WTC11 (cell line): Measurements from ENCODE around the gene EFEMP2. TPM values are rescaled to one million over a fixed set of nuclear protein-coding genes. Genes with fewer than 3 reads are reported as not detected.

Source experiments
- ATAC-seq: fragments of 200-7000 bp; cut with Tn5 transposase; 2 replicates; pipeline ENCODE4 v1.10.0; 2021; ENCODE audit warnings: mild to moderate bottlenecking, moderate library complexity
- CTCF ChIA-PET: fragments of 300-600 bp; sonication (Branson Sonifier 250); formaldehyde crosslinking; loops from one replicate; lab custom pipeline; 2021; ENCODE audit warnings: antibody characterized with exemption; lab: Charles Lee
- POLR2A ChIA-PET: fragments of 350-600 bp; sonication (Branson Sonifier 250); formaldehyde crosslinking; loops from one replicate; lab custom pipeline; 2021; ENCODE audit warnings: antibody characterized with exemption; lab: Charles Lee
- DNase-seq: peaks from one replicate; pipeline ENCODE4 v3.0.0; 2021; ENCODE audit warnings: low spot score
- H3K27ac Mint-ChIP-seq: 2 replicates; pipeline ENCODE4 v1.8.0; 2021; ENCODE audit warnings: mixed read lengths
- H3K27me3 Mint-ChIP-seq: 2 replicates; pipeline ENCODE4 v1.8.0; 2021; ENCODE audit warnings: low read depth, mild to moderate bottlenecking, moderate library complexity, mixed read lengths
- H3K36me3 Mint-ChIP-seq: 2 replicates; pipeline ENCODE4 v1.8.0; 2021; ENCODE audit warnings: mixed read lengths
- H3K4me1 Mint-ChIP-seq: 2 replicates; pipeline ENCODE4 v1.8.0; 2022; ENCODE audit warnings: mixed read lengths
- H3K4me3 Mint-ChIP-seq: 2 replicates; pipeline ENCODE4 v1.8.0; 2021; ENCODE audit warnings: mild to moderate bottlenecking, moderate library complexity, mixed read lengths
- H3K9me3 Mint-ChIP-seq: 2 replicates; pipeline ENCODE4 v1.8.0; 2021; ENCODE audit warnings: mixed read lengths
- ATF1 ChIP-seq: sonication (generic); formaldehyde crosslinking; IDR thresholded peaks from 2 replicates; pipeline ENCODE4 v1.8.1; 2023; ENCODE audit warnings: mild to moderate bottlenecking, moderate library complexity, missing genetic modification reagents
- CBFB ChIP-seq: sonication (generic); formaldehyde crosslinking; IDR thresholded peaks from 2 replicates; pipeline ENCODE4 v1.8.1; 2022; ENCODE audit warnings: mild to moderate bottlenecking, low read depth, missing genetic modification reagents
- CREB1 ChIP-seq: sonication (generic); formaldehyde crosslinking; IDR thresholded peaks from 2 replicates; pipeline ENCODE4 v1.8.0; 2023; ENCODE audit warnings: mild to moderate bottlenecking, missing genetic modification reagents
- ELF4 ChIP-seq: sonication (generic); formaldehyde crosslinking; IDR thresholded peaks from 2 replicates; pipeline ENCODE4 v1.8.1; 2022; ENCODE audit warnings: low read depth, mild to moderate bottlenecking, moderate library complexity, missing genetic modification reagents
- GTF2I ChIP-seq: fragments of 250-450 bp; sonication (Bioruptor Pico); conservative IDR thresholded peaks from 2 replicates; pipeline ENCODE4 v1.4.0; 2021; ENCODE audit warnings: mild to moderate bottlenecking
- HMGA2 ChIP-seq: fragments of 250-450 bp; sonication (Bioruptor Pico); IDR thresholded peaks from 2 replicates; pipeline ENCODE4 v1.4.0; 2021; ENCODE audit warnings: mild to moderate bottlenecking, moderate library complexity
- KAT7 ChIP-seq: sonication (generic); formaldehyde crosslinking; IDR thresholded peaks from 2 replicates; pipeline ENCODE4 v1.8.1; 2023; ENCODE audit warnings: missing genetic modification reagents, mild to moderate bottlenecking, borderline replicate concordance
- MXD4 ChIP-seq: fragments of 250-450 bp; sonication (Bioruptor Pico); IDR thresholded peaks from 2 replicates; pipeline ENCODE4 v1.8.0; 2021; ENCODE audit warnings: mild to moderate bottlenecking, moderate library complexity, borderline replicate concordance
- NR2C2 ChIP-seq: sonication (generic); formaldehyde crosslinking; IDR thresholded peaks from 2 replicates; pipeline ENCODE4 v1.8.0; 2022; ENCODE audit warnings: mild to moderate bottlenecking, missing genetic modification reagents
- NR3C1 ChIP-seq: sonication (generic); formaldehyde crosslinking; conservative IDR thresholded peaks from 2 replicates; pipeline ENCODE4 v1.8.1; 2023; ENCODE audit warnings: low read depth, mild to moderate bottlenecking, missing genetic modification reagents
- OVOL2 ChIP-seq: fragments of 250-450 bp; sonication (Bioruptor Pico); IDR thresholded peaks from 2 replicates; pipeline ENCODE4 v1.9.0; 2021; ENCODE audit warnings: mild to moderate bottlenecking, borderline replicate concordance
- SMAD3 ChIP-seq: sonication (generic); formaldehyde crosslinking; IDR thresholded peaks from 2 replicates; pipeline ENCODE4 v1.8.0; 2022; ENCODE audit warnings: missing genetic modification reagents, mild to moderate bottlenecking, borderline replicate concordance
- SMAD4 ChIP-seq: sonication (generic); formaldehyde crosslinking; IDR thresholded peaks from 2 replicates; pipeline ENCODE4 v1.8.0; 2022; ENCODE audit warnings: mild to moderate bottlenecking, missing genetic modification reagents
- TEAD1 ChIP-seq: sonication (generic); formaldehyde crosslinking; IDR thresholded peaks from 2 replicates; pipeline ENCODE4 v1.8.0; 2022; ENCODE audit warnings: mild to moderate bottlenecking, missing genetic modification reagents
- TP53 ChIP-seq: sonication (generic); formaldehyde crosslinking; IDR thresholded peaks from 2 replicates; pipeline ENCODE4 v1.8.1; 2023; ENCODE audit warnings: mild to moderate bottlenecking, missing genetic modification reagents
- ZBTB21 ChIP-seq: sonication (generic); formaldehyde crosslinking; IDR thresholded peaks from 2 replicates; pipeline ENCODE4 v1.8.1; 2023; ENCODE audit warnings: mild to moderate bottlenecking, missing genetic modification reagents, borderline replicate concordance
- ZNF121 ChIP-seq: sonication (generic); formaldehyde crosslinking; IDR thresholded peaks from 2 replicates; pipeline ENCODE4 v1.8.0; 2023; ENCODE audit warnings: missing genetic modification reagents
- total RNA-seq: library from RNA; stranded (reverse); gene quantifications from 3 replicates; pipeline ENCODE4 v1.2.3, GENCODE V29; 2021
- TF ChIP-seq, protein P1 (sequence below): sonication (generic); formaldehyde crosslinking; IDR thresholded peaks from 2 replicates; pipeline ENCODE4 v1.8.1; 2023; ENCODE audit warnings: mild to moderate bottlenecking, missing genetic modification reagents
- TF ChIP-seq, protein P2 (sequence below): fragments of 250-450 bp; sonication (Bioruptor Pico); IDR thresholded peaks from 2 replicates; pipeline ENCODE4 v1.8.0; 2021; ENCODE audit warnings: mild to moderate bottlenecking
- TF ChIP-seq, protein P3 (sequence below): sonication (generic); formaldehyde crosslinking; IDR thresholded peaks from 2 replicates; pipeline ENCODE4 v1.8.0; 2022; ENCODE audit warnings: mild to moderate bottlenecking, missing genetic modification reagents
- TF ChIP-seq, protein P4 (sequence below): sonication (generic); formaldehyde crosslinking; IDR thresholded peaks from 2 replicates; pipeline ENCODE4 v1.8.1; 2023; ENCODE audit warnings: mild to moderate bottlenecking, missing genetic modification reagents, moderate library complexity
- TF ChIP-seq, protein P5 (sequence below): sonication (generic); formaldehyde crosslinking; IDR thresholded peaks from 2 replicates; pipeline ENCODE4 v1.8.1; 2022; ENCODE audit warnings: low read depth, mild to moderate bottlenecking, moderate library complexity, missing genetic modification reagents, borderline replicate concordance
- TF ChIP-seq, protein P6 (sequence below): sonication (generic); formaldehyde crosslinking; IDR thresholded peaks from 2 replicates; pipeline ENCODE4 v1.8.0; 2022; ENCODE audit warnings: mild to moderate bottlenecking, missing genetic modification reagents
- TF ChIP-seq, protein P7 (sequence below): sonication (generic); formaldehyde crosslinking; IDR thresholded peaks from 2 replicates; pipeline ENCODE4 v1.8.1; 2022; ENCODE audit warnings: low read depth, missing genetic modification reagents, borderline replicate concordance

EFEMP2 gene
- total RNA-seq, 1 experiment from 2014 or later, result 14.2 TPM

DNA sequence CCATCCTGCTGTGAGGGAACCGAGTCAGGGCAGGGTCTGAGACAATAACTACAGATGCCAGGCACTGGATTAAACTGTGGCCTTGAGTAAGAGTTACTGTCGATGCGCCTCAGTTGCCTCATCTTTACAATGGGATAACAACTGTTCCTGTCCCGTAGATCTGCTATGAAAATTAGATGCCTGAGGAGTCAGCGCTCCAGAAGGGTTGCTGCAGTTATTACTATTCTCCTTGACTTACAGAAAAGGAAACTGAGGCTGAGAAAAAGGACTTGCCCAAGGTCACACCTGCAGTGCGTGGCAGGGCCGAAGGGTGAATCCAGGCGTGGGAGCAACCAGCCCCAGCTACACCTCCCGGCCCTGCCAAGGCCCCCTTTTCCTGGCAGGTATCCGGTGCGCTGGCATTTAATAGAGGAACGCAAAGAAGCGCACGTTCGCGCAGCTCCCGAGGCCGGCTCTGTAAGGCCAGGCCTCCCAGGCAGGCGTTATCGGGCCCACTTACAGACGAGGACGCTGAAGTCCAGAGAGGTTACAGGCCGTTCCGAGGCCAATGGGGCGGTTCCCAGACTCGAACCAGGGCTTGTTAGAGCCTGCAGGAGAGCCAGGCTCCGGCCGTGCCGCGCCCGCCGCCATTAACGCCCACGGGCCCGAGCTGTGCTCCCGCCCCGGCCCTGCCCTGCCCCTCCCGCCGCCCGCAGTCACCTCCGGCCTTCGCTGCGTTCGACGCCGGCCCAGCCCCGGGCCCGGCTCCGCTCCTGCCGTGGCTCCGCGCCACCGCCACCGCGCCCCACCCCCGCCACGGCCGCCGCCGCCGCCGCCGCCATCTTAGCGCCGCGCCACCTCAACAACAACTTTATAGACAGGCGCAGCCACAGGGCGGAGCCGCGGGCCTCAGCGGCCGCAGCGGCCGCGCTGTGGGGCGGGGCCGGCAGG, 45.9 kb upstream of the EFEMP2 start, which contains the start of gene C11orf68 (continued):
- TF ChIP-seq NR3C1 (CRISPR knock-in tag) (no peak), ZBTB21 (CRISPR knock-in tag) (no peak), TP53 (0 out of 2 replicates have a peak, but pooled peaks have one; percentile 10), ELF4 (no peak), ZNF121 (CRISPR knock-in tag) (no peak), ATF1 (CRISPR knock-in tag) (no peak), NR2C2 (CRISPR knock-in tag) (no peak), TEAD1 (CRISPR knock-in tag) (no peak), SMAD4 (no peak), MXD4 (CRISPR knock-in tag) (no peak), SMAD3 (CRISPR knock-in tag) (no peak), CBFB (CRISPR knock-in tag) (peak; percentile 6; the same call in 1 of the 2 replicates), OVOL2 (CRISPR knock-in tag) (peak; percentile 20; the same call in 1 of the 2 replicates)
- TF ChIP-seq, protein P1, sequence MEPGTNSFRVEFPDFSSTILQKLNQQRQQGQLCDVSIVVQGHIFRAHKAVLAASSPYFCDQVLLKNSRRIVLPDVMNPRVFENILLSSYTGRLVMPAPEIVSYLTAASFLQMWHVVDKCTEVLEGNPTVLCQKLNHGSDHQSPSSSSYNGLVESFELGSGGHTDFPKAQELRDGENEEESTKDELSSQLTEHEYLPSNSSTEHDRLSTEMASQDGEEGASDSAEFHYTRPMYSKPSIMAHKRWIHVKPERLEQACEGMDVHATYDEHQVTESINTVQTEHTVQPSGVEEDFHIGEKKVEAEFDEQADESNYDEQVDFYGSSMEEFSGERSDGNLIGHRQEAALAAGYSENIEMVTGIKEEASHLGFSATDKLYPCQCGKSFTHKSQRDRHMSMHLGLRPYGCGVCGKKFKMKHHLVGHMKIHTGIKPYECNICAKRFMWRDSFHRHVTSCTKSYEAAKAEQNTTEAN (CRISPR knock-in tag), result 0 out of 2 replicates have a peak, but pooled peaks have one; percentile 40
- TF ChIP-seq, protein P2, sequence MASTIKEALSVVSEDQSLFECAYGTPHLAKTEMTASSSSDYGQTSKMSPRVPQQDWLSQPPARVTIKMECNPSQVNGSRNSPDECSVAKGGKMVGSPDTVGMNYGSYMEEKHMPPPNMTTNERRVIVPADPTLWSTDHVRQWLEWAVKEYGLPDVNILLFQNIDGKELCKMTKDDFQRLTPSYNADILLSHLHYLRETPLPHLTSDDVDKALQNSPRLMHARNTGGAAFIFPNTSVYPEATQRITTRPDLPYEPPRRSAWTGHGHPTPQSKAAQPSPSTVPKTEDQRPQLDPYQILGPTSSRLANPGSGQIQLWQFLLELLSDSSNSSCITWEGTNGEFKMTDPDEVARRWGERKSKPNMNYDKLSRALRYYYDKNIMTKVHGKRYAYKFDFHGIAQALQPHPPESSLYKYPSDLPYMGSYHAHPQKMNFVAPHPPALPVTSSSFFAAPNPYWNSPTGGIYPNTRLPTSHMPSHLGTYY (CRISPR knock-in tag), result no peak
- TF ChIP-seq, protein P3, sequence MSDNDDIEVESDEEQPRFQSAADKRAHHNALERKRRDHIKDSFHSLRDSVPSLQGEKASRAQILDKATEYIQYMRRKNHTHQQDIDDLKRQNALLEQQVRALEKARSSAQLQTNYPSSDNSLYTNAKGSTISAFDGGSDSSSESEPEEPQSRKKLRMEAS, result peak; percentile 2; the same call in 1 of the 2 replicates
- TF ChIP-seq, protein P4, sequence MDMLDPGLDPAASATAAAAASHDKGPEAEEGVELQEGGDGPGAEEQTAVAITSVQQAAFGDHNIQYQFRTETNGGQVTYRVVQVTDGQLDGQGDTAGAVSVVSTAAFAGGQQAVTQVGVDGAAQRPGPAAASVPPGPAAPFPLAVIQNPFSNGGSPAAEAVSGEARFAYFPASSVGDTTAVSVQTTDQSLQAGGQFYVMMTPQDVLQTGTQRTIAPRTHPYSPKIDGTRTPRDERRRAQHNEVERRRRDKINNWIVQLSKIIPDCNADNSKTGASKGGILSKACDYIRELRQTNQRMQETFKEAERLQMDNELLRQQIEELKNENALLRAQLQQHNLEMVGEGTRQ (CRISPR knock-in tag), result no peak

DNA sequence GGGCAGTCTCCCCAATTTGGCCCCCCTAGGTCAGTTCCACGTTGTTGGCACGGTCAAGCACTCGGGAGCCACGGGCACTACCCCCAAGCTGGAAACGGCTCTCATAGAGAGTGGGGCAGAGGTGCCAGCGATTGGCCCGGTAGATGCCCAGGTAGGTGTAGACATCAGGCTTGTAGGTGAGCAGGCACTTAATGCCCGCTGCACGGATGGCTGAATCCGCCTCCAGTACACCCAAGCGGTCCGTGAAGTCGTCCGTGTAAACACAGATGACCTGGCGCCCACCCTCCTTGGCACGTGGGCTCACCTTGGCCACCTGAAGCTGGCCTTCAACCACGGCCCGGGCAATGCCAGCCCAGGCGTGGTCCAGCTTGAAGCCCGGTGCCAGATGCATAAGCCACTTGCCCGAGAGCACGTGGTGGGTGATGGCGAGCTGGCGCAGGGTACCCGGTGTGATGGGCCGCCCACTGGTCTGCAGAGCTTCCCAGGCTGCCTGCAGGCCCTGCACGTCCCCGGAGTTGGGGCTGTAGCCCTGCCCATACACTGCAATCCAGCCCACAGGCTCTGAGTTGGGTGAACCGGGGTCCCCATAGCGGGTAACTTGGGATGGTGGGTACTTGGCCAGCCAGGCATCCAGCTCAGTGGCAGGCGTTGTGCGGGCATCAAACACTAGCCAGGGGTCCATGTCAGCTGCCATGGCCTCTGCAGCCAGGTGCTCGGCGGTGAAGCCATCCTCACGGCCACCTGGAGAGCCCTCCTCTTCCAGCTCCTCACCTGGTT, 45.0 kb upstream of the EFEMP2 start:
- H3K4me3 Mint-ChIP-seq, result peak overlapping the region; percentile 83
- peaks cover 18% of the 10 kb centered on the region for H3K4me1 Mint-ChIP-seq
- ATAC-seq (no peak), DNase-seq (no peak)
- ChIA-PET POLR2A (interaction anchor here (1.1 to 1.6 kb wide), 3 partner anchors 26 to 59 kb away, joined by 3 to 12 read pairs (median 4); partner anchors contain the start of genes CCDC85B, CFL1 and FIBP), CTCF (interaction anchor here (1.0 to 2.3 kb wide), 5 partner anchors 15 to 105 kb away, joined by 3 to 23 read pairs (median 3); partner anchors contain the start of genes CCDC85B and FIBP)
- H3K36me3 Mint-ChIP-seq, result peaks cover 7% of the 10 kb centered on the region
- H3K27ac Mint-ChIP-seq, result no peak overlapping the region
- no peaks in the 10 kb centered on the region for H3K9me3 Mint-ChIP-seq
- H3K27me3 Mint-ChIP-seq, result peaks cover 3% of the 10 kb centered on the region; the same call in 1 of the 2 replicates
- TF ChIP-seq GTF2I (CRISPR knock-in tag) (no peak), KAT7 (CRISPR knock-in tag) (no peak), HMGA2 (CRISPR knock-in tag) (no peak), CREB1 (CRISPR knock-in tag) (no peak)
- TF ChIP-seq, protein P1 (CRISPR knock-in tag), result no peak
- TF ChIP-seq, protein P5, sequence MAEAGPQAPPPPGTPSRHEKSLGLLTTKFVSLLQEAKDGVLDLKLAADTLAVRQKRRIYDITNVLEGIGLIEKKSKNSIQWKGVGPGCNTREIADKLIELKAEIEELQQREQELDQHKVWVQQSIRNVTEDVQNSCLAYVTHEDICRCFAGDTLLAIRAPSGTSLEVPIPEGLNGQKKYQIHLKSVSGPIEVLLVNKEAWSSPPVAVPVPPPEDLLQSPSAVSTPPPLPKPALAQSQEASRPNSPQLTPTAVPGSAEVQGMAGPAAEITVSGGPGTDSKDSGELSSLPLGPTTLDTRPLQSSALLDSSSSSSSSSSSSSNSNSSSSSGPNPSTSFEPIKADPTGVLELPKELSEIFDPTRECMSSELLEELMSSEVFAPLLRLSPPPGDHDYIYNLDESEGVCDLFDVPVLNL (CRISPR knock-in tag), result no peak
- TF ChIP-seq, protein P6, sequence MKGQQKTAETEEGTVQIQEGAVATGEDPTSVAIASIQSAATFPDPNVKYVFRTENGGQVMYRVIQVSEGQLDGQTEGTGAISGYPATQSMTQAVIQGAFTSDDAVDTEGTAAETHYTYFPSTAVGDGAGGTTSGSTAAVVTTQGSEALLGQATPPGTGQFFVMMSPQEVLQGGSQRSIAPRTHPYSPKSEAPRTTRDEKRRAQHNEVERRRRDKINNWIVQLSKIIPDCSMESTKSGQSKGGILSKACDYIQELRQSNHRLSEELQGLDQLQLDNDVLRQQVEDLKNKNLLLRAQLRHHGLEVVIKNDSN (CRISPR knock-in tag), result no peak
- TF ChIP-seq, protein P3, result 0 out of 2 replicates have a peak, but pooled peaks have one; percentile 3
- TF ChIP-seq, protein P7, sequence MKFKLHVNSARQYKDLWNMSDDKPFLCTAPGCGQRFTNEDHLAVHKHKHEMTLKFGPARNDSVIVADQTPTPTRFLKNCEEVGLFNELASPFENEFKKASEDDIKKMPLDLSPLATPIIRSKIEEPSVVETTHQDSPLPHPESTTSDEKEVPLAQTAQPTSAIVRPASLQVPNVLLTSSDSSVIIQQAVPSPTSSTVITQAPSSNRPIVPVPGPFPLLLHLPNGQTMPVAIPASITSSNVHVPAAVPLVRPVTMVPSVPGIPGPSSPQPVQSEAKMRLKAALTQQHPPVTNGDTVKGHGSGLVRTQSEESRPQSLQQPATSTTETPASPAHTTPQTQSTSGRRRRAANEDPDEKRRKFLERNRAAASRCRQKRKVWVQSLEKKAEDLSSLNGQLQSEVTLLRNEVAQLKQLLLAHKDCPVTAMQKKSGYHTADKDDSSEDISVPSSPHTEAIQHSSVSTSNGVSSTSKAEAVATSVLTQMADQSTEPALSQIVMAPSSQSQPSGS (CRISPR knock-in tag), result no peak
